ENCODE results near the gene RNF121.

RNF121 gene

DNA sequence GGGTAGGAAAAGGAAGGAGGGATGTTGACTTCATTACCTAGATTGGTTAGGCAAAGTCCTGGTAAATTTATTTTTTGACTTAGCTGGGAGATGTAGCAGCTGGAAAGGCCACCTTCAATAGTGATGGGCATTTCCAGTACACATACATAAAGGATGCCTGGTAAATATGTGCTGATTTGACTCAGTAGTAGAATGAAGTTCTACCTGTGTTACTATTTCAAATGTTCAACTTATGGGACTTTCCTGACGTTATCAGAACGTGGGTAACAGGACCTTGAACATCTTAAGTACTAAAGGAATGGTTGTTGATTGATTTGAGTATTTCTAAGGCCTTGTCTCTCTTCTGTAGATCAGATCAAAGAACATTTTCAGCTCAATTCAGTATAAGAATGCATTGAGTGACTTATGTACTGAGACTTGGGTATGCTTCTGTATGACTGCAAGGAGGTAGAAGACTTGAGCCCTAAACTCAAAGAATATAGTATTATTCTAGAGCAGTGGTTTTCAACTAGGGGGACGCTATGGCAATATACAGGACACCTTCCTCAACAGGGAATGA lies 27.1 kb downstream of the RNF121 start:
- Histone ChIP-seq H3K4me3 (ENCODE audit: low read length in 2 of 2) (no peak overlapping the region), H3K9me3 (ENCODE audit: control insufficient read depth in 2 of 2, low read length in 2 of 2) (no peaks in the 10 kb centered on the region), H3K27me3 (ENCODE audit: control insufficient read depth in 2 of 2, insufficient read depth in 2 of 2, low read length in 2 of 2) (no peaks in the 10 kb centered on the region), H3K4me1 (ENCODE audit: control insufficient read depth in 2 of 2, insufficient read depth in 2 of 2, low read length in 2 of 2) (no peaks in the 10 kb centered on the region), H3K9ac (ENCODE audit: low read depth in 1 of 2, low read length in 2 of 2) (no peak overlapping the region), H3K36me3 (ENCODE audit: control insufficient read depth in 2 of 2, insufficient read depth in 2 of 2, low read length in 2 of 2) (peaks cover 6 to 10% of the 10 kb centered on the region in 2 donors), H3K27ac (ENCODE audit: low read depth in 2 of 2, low read length in 2 of 2) (no peak overlapping the region)

DNA sequence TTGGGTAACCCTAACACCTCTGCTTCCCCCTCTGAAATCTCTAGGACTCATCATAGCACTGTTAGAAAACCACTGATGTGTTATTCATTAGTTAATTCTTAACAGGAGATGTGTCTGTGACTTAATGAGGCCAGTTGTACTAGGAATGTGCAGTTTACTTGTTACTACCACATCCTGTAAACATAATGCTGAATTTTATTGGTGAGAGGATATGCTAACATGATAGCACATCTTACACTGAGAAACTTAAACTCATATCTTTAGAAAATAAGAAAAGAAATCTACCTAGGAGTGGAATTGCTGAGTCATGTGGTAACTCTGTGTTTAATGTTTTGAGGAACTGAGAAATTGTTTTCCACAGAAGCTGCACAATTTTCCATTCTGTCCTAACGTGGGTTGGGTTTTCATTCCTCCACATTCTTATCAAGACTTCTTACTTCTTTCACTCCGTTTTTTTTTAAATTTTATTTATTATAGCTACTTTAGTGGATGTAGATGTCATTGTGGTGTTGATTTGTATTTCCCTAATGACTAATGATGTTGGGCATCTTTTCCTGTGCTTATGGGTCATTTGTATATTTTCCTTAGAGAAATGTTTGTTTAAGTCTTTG lies 33.7 kb downstream of the RNF121 start:
- H3K4me1 ChIP-seq (ENCODE audit: control insufficient read depth in 2 of 2, insufficient read depth in 2 of 2, low read length in 2 of 2), result no peaks in the 10 kb centered on the region
- H3K36me3 ChIP-seq (ENCODE audit: control insufficient read depth in 2 of 2, insufficient read depth in 2 of 2, low read length in 2 of 2), result peaks cover 6 to 11% of the 10 kb centered on the region in 2 donors
- no peak overlapping the region for H3K27ac ChIP-seq (ENCODE audit: low read depth in 2 of 2, low read length in 2 of 2)
- no peak overlapping the region for H3K4me3 ChIP-seq (ENCODE audit: low read length in 2 of 2)
- no peaks in the 10 kb centered on the region for H3K9me3 ChIP-seq (ENCODE audit: control insufficient read depth in 2 of 2, low read length in 2 of 2)
- no peak overlapping the region for H3K9ac ChIP-seq (ENCODE audit: low read depth in 1 of 2, low read length in 2 of 2)
- no peaks in the 10 kb centered on the region for H3K27me3 ChIP-seq (ENCODE audit: control insufficient read depth in 2 of 2, insufficient read depth in 2 of 2, low read length in 2 of 2)

DNA sequence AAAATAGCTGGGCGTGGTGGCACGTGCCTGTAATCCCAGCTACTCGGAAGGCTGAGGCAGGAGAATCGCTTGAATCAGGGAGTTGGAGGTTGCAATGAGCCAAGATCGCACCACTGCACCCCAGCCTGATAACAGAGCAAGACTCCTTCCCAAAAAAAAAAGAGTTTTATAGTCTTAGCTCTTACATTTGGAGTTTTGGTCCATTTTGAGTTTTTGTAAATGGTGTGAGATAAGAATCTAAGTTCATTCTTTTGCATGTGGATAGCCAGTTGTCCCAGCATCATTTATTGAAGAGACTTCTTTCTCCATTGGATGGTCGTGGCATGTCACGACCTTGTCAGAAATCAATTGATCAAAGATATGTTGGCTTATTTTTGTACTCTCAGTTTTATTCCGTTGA lies 34.6 kb downstream of the RNF121 start:
- H3K27ac ChIP-seq (ENCODE audit: low read depth in 2 of 2, low read length in 2 of 2), result no peak overlapping the region
- H3K27me3 ChIP-seq (ENCODE audit: control insufficient read depth in 2 of 2, insufficient read depth in 2 of 2, low read length in 2 of 2), result no peaks in the 10 kb centered on the region
- H3K4me1 ChIP-seq (ENCODE audit: control insufficient read depth in 2 of 2, insufficient read depth in 2 of 2, low read length in 2 of 2), result no peaks in the 10 kb centered on the region
- H3K9ac ChIP-seq (ENCODE audit: low read depth in 1 of 2, low read length in 2 of 2), result no peak overlapping the region
- H3K9me3 ChIP-seq (ENCODE audit: control insufficient read depth in 2 of 2, low read length in 2 of 2), result no peaks in the 10 kb centered on the region
- H3K4me3 ChIP-seq (ENCODE audit: low read length in 2 of 2), result no peak overlapping the region
- peaks cover 11 to 12% of the 10 kb centered on the region in 2 donors for H3K36me3 ChIP-seq (ENCODE audit: control insufficient read depth in 2 of 2, insufficient read depth in 2 of 2, low read length in 2 of 2)

DNA sequence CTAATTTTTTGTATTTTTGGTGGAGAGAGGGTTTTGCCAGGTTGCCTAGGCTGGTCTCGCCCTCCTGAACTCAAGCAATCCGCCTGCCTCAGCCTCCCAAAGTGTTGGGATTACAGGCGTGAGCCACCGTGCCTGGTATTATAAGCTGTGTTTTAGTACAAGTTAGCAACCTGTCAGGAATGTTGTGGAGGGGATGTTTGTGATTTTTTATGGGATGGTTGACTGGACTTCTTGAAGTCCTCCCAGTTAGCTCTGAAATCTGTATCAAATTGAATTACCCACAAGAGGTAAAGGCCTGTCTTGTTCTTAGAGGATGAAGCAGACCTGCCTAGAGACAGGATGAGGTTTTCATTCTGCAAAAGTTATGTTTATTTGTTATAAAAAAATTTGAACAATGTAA lies 35.8 kb downstream of the RNF121 start:
- Histone ChIP-seq H3K27ac (ENCODE audit: low read depth in 2 of 2, low read length in 2 of 2) (no peak overlapping the region), H3K9ac (ENCODE audit: low read depth in 1 of 2, low read length in 2 of 2) (no peak overlapping the region), H3K4me1 (ENCODE audit: control insufficient read depth in 2 of 2, insufficient read depth in 2 of 2, low read length in 2 of 2) (no peaks in the 10 kb centered on the region), H3K27me3 (ENCODE audit: control insufficient read depth in 2 of 2, insufficient read depth in 2 of 2, low read length in 2 of 2) (no peaks in the 10 kb centered on the region), H3K36me3 (ENCODE audit: control insufficient read depth in 2 of 2, insufficient read depth in 2 of 2, low read length in 2 of 2) (peaks cover 11 to 16% of the 10 kb centered on the region in 2 donors), H3K9me3 (ENCODE audit: control insufficient read depth in 2 of 2, low read length in 2 of 2) (no peaks in the 10 kb centered on the region), H3K4me3 (ENCODE audit: low read length in 2 of 2) (no peak overlapping the region)

DNA sequence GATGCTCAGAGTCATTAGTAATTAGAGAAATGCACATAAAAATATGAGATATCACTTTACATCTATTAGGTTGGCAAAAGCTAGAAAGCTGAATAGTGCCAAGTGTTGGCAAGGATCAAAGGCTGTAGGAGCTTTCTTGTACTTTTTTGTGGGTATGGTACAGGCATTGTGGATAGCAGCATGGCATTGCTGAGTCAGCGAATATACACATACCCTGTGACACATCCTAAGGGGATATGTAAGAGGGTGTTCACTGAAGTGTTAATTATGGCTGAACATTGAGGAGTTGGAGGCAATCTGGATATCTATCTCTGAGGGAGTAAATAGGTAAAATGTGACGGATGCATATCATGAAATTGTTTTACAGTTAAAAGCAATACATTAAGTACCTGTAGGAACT lies 42.8 kb downstream of the RNF121 start:
- Histone ChIP-seq H3K27me3 (ENCODE audit: control insufficient read depth in 2 of 2, insufficient read depth in 2 of 2, low read length in 2 of 2) (no peaks in the 10 kb centered on the region), H3K27ac (ENCODE audit: low read depth in 2 of 2, low read length in 2 of 2) (no peak overlapping the region), H3K9ac (ENCODE audit: low read depth in 1 of 2, low read length in 2 of 2) (no peak overlapping the region), H3K4me1 (ENCODE audit: control insufficient read depth in 2 of 2, insufficient read depth in 2 of 2, low read length in 2 of 2) (no peaks in the 10 kb centered on the region), H3K36me3 (ENCODE audit: control insufficient read depth in 2 of 2, insufficient read depth in 2 of 2, low read length in 2 of 2) (peaks cover 6 to 18% of the 10 kb centered on the region in 2 donors), H3K4me3 (ENCODE audit: low read length in 2 of 2) (no peak overlapping the region), H3K9me3 (ENCODE audit: control insufficient read depth in 2 of 2, low read length in 2 of 2) (no peaks in the 10 kb centered on the region)

DNA sequence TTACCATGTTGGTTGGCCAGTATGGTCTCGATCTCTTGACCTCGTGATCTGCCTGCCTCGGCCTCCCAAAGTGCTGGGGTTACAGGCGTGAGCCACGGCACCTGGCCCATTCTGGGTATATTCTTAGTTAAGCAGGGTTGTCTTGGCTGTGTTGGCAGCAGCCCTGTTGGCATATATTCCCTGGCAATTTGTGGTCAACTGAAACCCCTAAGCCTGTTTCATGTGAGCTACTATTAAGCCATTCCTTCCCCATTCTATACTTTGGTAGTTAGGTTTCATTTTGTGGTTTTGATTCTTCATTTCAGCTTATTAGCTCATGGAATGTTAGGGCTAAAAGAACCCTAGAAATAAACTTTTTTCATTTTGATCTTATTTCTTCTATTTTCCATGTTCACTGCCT lies 47.7 kb downstream of the RNF121 start:
- no peak overlapping the region for H3K4me3 ChIP-seq (ENCODE audit: low read length in 2 of 2)

DNA sequence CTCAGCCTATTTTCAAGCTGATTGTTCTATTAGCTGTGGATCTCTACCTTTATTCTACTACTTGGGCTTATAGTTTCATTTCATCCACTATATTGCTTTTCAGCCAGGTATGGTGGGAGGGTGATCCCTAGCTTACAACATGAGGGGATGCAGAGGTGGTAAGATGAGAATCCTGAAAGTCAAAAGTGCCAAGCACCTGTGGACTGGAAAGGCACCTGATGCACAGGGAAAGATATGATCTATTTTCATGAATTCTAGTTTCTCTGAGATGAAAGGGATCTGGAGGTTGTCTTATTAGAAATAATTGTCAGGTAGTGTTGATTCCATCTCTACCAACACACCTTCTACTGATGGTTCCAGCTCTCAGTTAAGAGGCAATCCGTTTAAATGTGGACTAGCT lies 48.2 kb downstream of the RNF121 start:
- Histone ChIP-seq H3K4me1 (ENCODE audit: control insufficient read depth in 2 of 2, insufficient read depth in 2 of 2, low read length in 2 of 2) (no peaks in the 10 kb centered on the region), H3K27me3 (ENCODE audit: control insufficient read depth in 2 of 2, insufficient read depth in 2 of 2, low read length in 2 of 2) (no peaks in the 10 kb centered on the region), H3K36me3 (ENCODE audit: control insufficient read depth in 2 of 2, insufficient read depth in 2 of 2, low read length in 2 of 2) (peaks cover 3 to 13% of the 10 kb centered on the region in 2 donors), H3K9ac (ENCODE audit: low read depth in 1 of 2, low read length in 2 of 2) (no peak overlapping the region), H3K4me3 (ENCODE audit: low read length in 2 of 2) (no peak overlapping the region), H3K9me3 (ENCODE audit: control insufficient read depth in 2 of 2, low read length in 2 of 2) (no peaks in the 10 kb centered on the region), H3K27ac (ENCODE audit: low read depth in 2 of 2, low read length in 2 of 2) (no peak overlapping the region)

More for the DNA sequence above, 47.7 kb downstream of the RNF121 start:
- no peak overlapping the region for H3K9ac ChIP-seq (ENCODE audit: low read depth in 1 of 2, low read length in 2 of 2)
- peaks cover 7 to 13% of the 10 kb centered on the region in 2 donors for H3K36me3 ChIP-seq (ENCODE audit: control insufficient read depth in 2 of 2, insufficient read depth in 2 of 2, low read length in 2 of 2)
- H3K4me1 ChIP-seq (ENCODE audit: control insufficient read depth in 2 of 2, insufficient read depth in 2 of 2, low read length in 2 of 2), result no peaks in the 10 kb centered on the region
- H3K9me3 ChIP-seq (ENCODE audit: control insufficient read depth in 2 of 2, low read length in 2 of 2), result no peaks in the 10 kb centered on the region
- H3K27ac ChIP-seq (ENCODE audit: low read depth in 2 of 2, low read length in 2 of 2), result no peak overlapping the region
- no peaks in the 10 kb centered on the region for H3K27me3 ChIP-seq (ENCODE audit: control insufficient read depth in 2 of 2, insufficient read depth in 2 of 2, low read length in 2 of 2)

DNA sequence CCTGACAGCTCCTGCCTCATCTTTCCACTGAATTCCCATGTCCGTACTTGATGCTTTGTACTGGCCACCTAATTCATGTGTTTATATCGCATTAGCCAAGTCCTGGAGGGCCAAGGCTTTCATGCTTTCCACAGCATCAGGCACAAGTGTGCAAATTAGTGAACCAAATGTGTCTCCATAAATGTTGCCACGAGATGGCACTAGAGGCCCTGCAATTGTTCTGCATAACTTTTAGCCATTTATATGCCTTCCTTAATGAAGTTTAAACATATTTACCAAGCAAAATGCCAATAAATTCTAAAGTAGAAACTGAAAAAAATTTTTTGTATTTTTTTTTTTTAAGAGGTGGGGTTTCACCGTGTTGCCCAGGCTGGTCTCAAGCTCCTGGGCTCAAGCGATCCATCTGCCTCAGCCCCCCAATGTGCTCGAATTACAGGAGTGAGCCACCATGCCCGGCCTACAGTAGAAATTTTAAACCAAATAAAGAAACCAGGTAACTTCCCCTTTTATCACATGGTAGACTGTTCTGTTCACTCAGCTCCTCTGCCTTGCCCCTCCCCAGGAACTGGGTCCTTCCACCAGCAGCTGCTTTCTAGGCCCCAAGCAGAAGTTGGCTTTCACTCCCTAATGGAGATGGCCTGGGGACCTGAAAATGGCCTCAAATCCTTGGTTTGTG lies 49.0 kb downstream of the RNF121 start:
- Histone ChIP-seq H3K4me3 (ENCODE audit: low read length in 2 of 2) (no peak overlapping the region), H3K9me3 (ENCODE audit: control insufficient read depth in 2 of 2, low read length in 2 of 2) (no peaks in the 10 kb centered on the region), H3K36me3 (ENCODE audit: control insufficient read depth in 2 of 2, insufficient read depth in 2 of 2, low read length in 2 of 2) (peaks cover 3 to 13% of the 10 kb centered on the region in 2 donors), H3K27ac (ENCODE audit: low read depth in 2 of 2, low read length in 2 of 2) (no peak overlapping the region), H3K27me3 (ENCODE audit: control insufficient read depth in 2 of 2, insufficient read depth in 2 of 2, low read length in 2 of 2) (no peaks in the 10 kb centered on the region), H3K4me1 (ENCODE audit: control insufficient read depth in 2 of 2, insufficient read depth in 2 of 2, low read length in 2 of 2) (no peaks in the 10 kb centered on the region), H3K9ac (ENCODE audit: low read depth in 1 of 2, low read length in 2 of 2) (no peak overlapping the region)

DNA sequence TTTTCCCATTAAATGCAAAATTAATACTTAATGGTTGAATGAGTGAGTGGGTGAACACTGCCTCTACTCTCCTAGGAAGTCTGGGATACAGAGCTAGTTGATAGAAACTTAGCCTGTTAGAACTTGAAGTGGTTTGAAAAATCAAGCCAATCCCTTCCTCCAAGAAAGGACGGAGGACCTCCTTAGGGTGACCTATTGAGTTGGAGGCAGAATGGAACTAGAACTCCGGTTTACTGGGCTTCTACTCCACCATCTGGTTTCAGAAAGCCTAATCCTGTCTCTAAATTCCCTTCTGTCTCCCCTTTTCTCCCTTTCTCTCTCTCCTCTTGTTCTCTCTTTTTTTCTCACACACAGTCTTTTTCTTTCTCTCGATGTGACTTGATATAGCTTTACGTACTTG lies 50.2 kb downstream of the RNF121 start:
- Histone ChIP-seq H3K4me1 (ENCODE audit: control insufficient read depth in 2 of 2, insufficient read depth in 2 of 2, low read length in 2 of 2) (no peaks in the 10 kb centered on the region), H3K27ac (ENCODE audit: low read depth in 2 of 2, low read length in 2 of 2) (no peak overlapping the region), H3K9me3 (ENCODE audit: control insufficient read depth in 2 of 2, low read length in 2 of 2) (no peaks in the 10 kb centered on the region), H3K36me3 (ENCODE audit: control insufficient read depth in 2 of 2, insufficient read depth in 2 of 2, low read length in 2 of 2) (peaks cover 8 to 20% of the 10 kb centered on the region in 2 donors), H3K27me3 (ENCODE audit: control insufficient read depth in 2 of 2, insufficient read depth in 2 of 2, low read length in 2 of 2) (no peaks in the 10 kb centered on the region), H3K9ac (ENCODE audit: low read depth in 1 of 2, low read length in 2 of 2) (no peak overlapping the region), H3K4me3 (ENCODE audit: low read length in 2 of 2) (no peak overlapping the region)

DNA sequence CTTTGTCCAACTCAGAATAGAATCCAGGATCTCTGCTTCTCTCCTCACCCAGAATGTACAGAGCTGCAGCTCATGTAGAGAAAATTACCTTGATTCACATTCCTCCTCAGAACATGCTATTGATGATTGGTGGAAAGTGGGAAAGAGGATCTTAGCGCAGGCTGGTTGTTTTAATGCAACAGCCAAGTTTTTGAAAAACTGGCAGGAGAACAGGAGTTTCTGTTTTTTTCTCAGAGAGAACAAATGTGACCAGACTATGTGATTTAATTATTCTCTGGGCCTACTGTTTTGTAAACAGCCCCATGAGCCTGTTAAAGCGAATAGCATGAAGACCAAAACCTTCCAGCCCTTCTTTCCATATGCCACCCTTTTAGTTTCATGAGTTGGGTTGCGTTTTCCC lies 50.8 kb downstream of the RNF121 start:
- no peak overlapping the region for H3K4me3 ChIP-seq (ENCODE audit: low read length in 2 of 2)
- no peaks in the 10 kb centered on the region for H3K9me3 ChIP-seq (ENCODE audit: control insufficient read depth in 2 of 2, low read length in 2 of 2)
- no peaks in the 10 kb centered on the region for H3K4me1 ChIP-seq (ENCODE audit: control insufficient read depth in 2 of 2, insufficient read depth in 2 of 2, low read length in 2 of 2)
- no peak overlapping the region for H3K27ac ChIP-seq (ENCODE audit: low read depth in 2 of 2, low read length in 2 of 2)
- H3K36me3 ChIP-seq (ENCODE audit: control insufficient read depth in 2 of 2, insufficient read depth in 2 of 2, low read length in 2 of 2), result peaks cover 8 to 20% of the 10 kb centered on the region in 2 donors
- H3K9ac ChIP-seq (ENCODE audit: low read depth in 1 of 2, low read length in 2 of 2), result no peak overlapping the region
- no peaks in the 10 kb centered on the region for H3K27me3 ChIP-seq (ENCODE audit: control insufficient read depth in 2 of 2, insufficient read depth in 2 of 2, low read length in 2 of 2)

Data from mucosa of rectum (tissue), 2 donors.